Measurements from ENCODE around the gene PABPN1. TPM values are rescaled to one million over a fixed set of nuclear protein-coding genes. Genes with fewer than 3 reads are reported as not detected.
"Not testable (repeated sequence)": the region's sequence is repeated elsewhere in the genome, so short reads cannot be mapped to it uniquely, and the experiment has no call there.

The PABPN1 gene
- polyA plus RNA-seq, 1 donor from 2014 or later, result 431 TPM

DNA sequence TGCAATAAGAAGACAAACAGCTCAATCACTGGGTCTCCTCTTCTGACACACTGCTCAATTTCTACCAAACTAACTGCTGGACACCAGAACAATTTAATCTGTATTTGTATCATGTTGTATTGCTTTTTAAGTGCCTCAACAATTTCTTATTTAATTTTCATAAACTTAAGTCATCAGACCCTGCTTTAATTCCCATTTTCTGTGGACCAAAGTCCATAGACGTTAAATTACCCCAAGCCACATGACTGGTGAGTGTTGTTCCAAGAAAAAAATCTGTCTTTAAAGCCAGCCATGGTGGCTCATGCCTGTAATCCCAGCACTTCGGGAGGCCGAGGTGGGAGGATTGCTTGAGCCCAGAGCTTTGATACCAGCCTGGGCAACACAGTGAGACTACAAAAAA, 44.1 kb upstream of the PABPN1 start:
- H3K79me2 ChIP-seq (replicated peaks; ENCODE audit: insufficient read depth, low read length), result no peaks in the 10 kb centered on the region
- no peaks in the 10 kb centered on the region for H3K27me3 ChIP-seq (ENCODE audit: insufficient read depth, low read depth, low read length)
- H4K20me1 ChIP-seq (ENCODE audit: insufficient read depth), result no peaks in the 10 kb centered on the region
- H3K9ac ChIP-seq (ENCODE audit: low read length), result no peak overlapping the region
- no peak overlapping the region for H3K4me3 ChIP-seq (ENCODE audit: low read length)
- H3K4me2 ChIP-seq (ENCODE audit: low read length), result no peak overlapping the region
- no peaks in the 10 kb centered on the region for H3K9me3 ChIP-seq (ENCODE audit: low read length)
- H3K27ac ChIP-seq (ENCODE audit: low read length), result no peak overlapping the region
- no peaks in the 10 kb centered on the region for H3F3A ChIP-seq (ENCODE audit: insufficient read depth, low read length, poor library complexity, severe bottlenecking)
- no peak overlapping the region for H2AFZ ChIP-seq (ENCODE audit: low read depth, low read length)
- TF ChIP-seq, protein P1, sequence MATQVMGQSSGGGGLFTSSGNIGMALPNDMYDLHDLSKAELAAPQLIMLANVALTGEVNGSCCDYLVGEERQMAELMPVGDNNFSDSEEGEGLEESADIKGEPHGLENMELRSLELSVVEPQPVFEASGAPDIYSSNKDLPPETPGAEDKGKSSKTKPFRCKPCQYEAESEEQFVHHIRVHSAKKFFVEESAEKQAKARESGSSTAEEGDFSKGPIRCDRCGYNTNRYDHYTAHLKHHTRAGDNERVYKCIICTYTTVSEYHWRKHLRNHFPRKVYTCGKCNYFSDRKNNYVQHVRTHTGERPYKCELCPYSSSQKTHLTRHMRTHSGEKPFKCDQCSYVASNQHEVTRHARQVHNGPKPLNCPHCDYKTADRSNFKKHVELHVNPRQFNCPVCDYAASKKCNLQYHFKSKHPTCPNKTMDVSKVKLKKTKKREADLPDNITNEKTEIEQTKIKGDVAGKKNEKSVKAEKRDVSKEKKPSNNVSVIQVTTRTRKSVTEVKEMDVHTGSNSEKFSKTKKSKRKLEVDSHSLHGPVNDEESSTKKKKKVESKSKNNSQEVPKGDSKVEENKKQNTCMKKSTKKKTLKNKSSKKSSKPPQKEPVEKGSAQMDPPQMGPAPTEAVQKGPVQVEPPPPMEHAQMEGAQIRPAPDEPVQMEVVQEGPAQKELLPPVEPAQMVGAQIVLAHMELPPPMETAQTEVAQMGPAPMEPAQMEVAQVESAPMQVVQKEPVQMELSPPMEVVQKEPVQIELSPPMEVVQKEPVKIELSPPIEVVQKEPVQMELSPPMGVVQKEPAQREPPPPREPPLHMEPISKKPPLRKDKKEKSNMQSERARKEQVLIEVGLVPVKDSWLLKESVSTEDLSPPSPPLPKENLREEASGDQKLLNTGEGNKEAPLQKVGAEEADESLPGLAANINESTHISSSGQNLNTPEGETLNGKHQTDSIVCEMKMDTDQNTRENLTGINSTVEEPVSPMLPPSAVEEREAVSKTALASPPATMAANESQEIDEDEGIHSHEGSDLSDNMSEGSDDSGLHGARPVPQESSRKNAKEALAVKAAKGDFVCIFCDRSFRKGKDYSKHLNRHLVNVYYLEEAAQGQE (IDR thresholded peaks at IDR 0.05; ENCODE audit: borderline replicate concordance), result no peak
- no peak for TF ChIP-seq POLR2AphosphoS5 (IDR thresholded peaks at IDR 0.05)
- TF ChIP-seq, protein P2, sequence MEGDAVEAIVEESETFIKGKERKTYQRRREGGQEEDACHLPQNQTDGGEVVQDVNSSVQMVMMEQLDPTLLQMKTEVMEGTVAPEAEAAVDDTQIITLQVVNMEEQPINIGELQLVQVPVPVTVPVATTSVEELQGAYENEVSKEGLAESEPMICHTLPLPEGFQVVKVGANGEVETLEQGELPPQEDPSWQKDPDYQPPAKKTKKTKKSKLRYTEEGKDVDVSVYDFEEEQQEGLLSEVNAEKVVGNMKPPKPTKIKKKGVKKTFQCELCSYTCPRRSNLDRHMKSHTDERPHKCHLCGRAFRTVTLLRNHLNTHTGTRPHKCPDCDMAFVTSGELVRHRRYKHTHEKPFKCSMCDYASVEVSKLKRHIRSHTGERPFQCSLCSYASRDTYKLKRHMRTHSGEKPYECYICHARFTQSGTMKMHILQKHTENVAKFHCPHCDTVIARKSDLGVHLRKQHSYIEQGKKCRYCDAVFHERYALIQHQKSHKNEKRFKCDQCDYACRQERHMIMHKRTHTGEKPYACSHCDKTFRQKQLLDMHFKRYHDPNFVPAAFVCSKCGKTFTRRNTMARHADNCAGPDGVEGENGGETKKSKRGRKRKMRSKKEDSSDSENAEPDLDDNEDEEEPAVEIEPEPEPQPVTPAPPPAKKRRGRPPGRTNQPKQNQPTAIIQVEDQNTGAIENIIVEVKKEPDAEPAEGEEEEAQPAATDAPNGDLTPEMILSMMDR (IDR thresholded peaks at IDR 0.05; ENCODE audit: poor library complexity, severe bottlenecking), result no peak
- TF ChIP-seq SMC3 (conservative IDR thresholded peaks at IDR 0.05; ENCODE audit: poor library complexity), result no peak
- no peak for TF ChIP-seq TAF1 (IDR thresholded peaks at IDR 0.05; ENCODE audit: low read depth)
- TF ChIP-seq EP300 (conservative IDR thresholded peaks at IDR 0.05; ENCODE audit: poor library complexity, severe bottlenecking), result no peak
- TF ChIP-seq EZH2 (IDR thresholded peaks at IDR 0.05; ENCODE audit: borderline replicate concordance, insufficient read depth, low read length, poor library complexity, severe bottlenecking), result no peak
- TF ChIP-seq MXI1 (conservative IDR thresholded peaks at IDR 0.05; ENCODE audit: poor library complexity, severe bottlenecking), result no peak
- no peak for TF ChIP-seq RAD21 (conservative IDR thresholded peaks at IDR 0.05)
- H3K9me2 ChIP-seq (ENCODE audit: insufficient read depth, low read length), result no peaks in the 10 kb centered on the region
- H3K36me3 ChIP-seq (ENCODE audit: insufficient read depth, low read length), result peaks cover 12% of the 10 kb centered on the region

DNA sequence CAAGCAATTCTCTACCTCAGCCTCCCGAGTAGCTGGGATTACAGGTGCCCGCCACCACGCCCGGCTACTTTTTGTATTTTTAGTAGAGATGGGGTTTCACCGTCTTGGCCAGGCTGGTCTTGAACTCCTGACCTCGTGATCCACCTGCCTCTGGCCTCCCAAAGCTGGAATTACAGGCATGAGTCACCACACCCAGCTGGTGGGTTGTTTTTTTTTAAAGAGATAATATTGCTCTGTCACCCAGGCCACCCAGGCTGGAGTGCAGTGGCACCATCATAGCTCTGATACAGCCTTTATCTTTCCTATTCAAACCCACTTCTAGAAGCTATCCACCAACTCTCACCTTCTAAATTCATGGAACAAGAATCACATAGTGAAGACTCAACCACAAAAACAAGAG, 43.3 kb upstream of the PABPN1 start:
- not testable (repeated sequence) for H3K27me3 ChIP-seq (ENCODE audit: insufficient read depth, low read depth, low read length); H3F3A ChIP-seq (ENCODE audit: insufficient read depth, low read length, poor library complexity, severe bottlenecking); H3K4me3 ChIP-seq (ENCODE audit: low read length); H3K9me3 ChIP-seq (ENCODE audit: low read length); H3K4me2 ChIP-seq (ENCODE audit: low read length); H4K20me1 ChIP-seq (ENCODE audit: insufficient read depth); H3K79me2 ChIP-seq (replicated peaks; ENCODE audit: insufficient read depth, low read length); H3K27ac ChIP-seq (ENCODE audit: low read length); H3K9me2 ChIP-seq (ENCODE audit: insufficient read depth, low read length); H3K9ac ChIP-seq (ENCODE audit: low read length); H2AFZ ChIP-seq (ENCODE audit: low read depth, low read length)
- peaks cover 12% of the 10 kb centered on the region for H3K36me3 ChIP-seq (ENCODE audit: insufficient read depth, low read length)

DNA sequence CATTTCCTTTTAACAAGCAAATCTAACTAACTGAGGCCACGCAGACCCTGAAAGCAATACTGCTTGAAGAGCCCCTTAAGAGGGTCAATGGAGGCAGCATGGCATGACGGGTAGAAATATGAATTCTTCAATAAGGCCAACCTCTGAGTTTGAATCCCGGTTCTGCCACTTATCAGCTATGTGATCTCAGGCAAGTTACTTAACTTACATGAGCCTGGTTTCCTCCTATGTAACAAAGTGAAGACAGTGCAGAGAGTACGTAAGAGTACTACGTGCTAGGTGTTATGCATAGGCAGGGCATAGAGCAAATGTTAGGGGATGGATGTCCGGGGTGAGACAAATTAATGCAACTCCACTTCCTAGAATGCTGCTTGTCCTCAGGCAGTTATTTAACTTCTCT, 40.0 kb upstream of the PABPN1 start:
- H3K27me3 ChIP-seq (ENCODE audit: insufficient read depth, low read depth, low read length), result no peaks in the 10 kb centered on the region

More for the DNA sequence above, 40.0 kb upstream of the PABPN1 start:
- Histone ChIP-seq H3K9me2 (ENCODE audit: insufficient read depth, low read length) (no peaks in the 10 kb centered on the region), H4K20me1 (ENCODE audit: insufficient read depth) (no peaks in the 10 kb centered on the region), H3K4me2 (ENCODE audit: low read length) (no peak overlapping the region), H2AFZ (ENCODE audit: low read depth, low read length) (no peak overlapping the region), H3K9ac (ENCODE audit: low read length) (no peak overlapping the region), H3K79me2 (replicated peaks; ENCODE audit: insufficient read depth, low read length) (peaks cover 9% of the 10 kb centered on the region), H3F3A (ENCODE audit: insufficient read depth, low read length, poor library complexity, severe bottlenecking) (no peaks in the 10 kb centered on the region), H3K9me3 (ENCODE audit: low read length) (no peaks in the 10 kb centered on the region), H3K36me3 (ENCODE audit: insufficient read depth, low read length) (peaks cover 4% of the 10 kb centered on the region), H3K4me3 (ENCODE audit: low read length) (no peak overlapping the region), H3K27ac (ENCODE audit: low read length) (no peak overlapping the region)
- no peak for TF ChIP-seq EP300 (conservative IDR thresholded peaks at IDR 0.05; ENCODE audit: poor library complexity, severe bottlenecking)

Measured in neural cell (in vitro differentiated cells).